GM23338 (cell line): ENCODE measurements around the gene STX5. TPM values are rescaled to one million over a fixed set of nuclear protein-coding genes. Genes with fewer than 3 reads are reported as not detected.
"Not testable (repeated sequence)": the region's sequence is repeated elsewhere in the genome, so short reads cannot be mapped to it uniquely, and the experiment has no call there.

Experiments
- ATAC-seq: fragments of 200-7000 bp; cut with Tn5 transposase; 3 replicates; pipeline ENCODE4 v1.9.1; 2020
- DNase-seq: peaks from one replicate; pipeline ENCODE4 v3.0.0-alpha.2; 2015; ENCODE audit warnings: low spot score
- H2AFZ ChIP-seq: fragments of 200-600 bp; sonication (generic); 2 replicates; pipeline ENCODE4 v1.8.0; 2016; ENCODE audit warnings: antibody characterized with exemption, mild to moderate bottlenecking, moderate library complexity
- H3F3A ChIP-seq: fragments of 200-600 bp; sonication (generic); replicated peaks from 2 replicates; pipeline ENCODE4 v1.8.0; 2017; ENCODE audit warnings: antibody characterized with exemption, mixed run types, low read depth
- H3K27ac ChIP-seq: fragments of 200-600 bp; sonication (generic); 2 replicates; pipeline ENCODE4 v1.6.1; 2016; ENCODE audit warnings: low read depth
- H3K27me3 ChIP-seq: fragments of 200-600 bp; sonication (generic); 2 replicates; pipeline ENCODE4 v1.8.0; 2016; ENCODE audit warnings: mild to moderate bottlenecking, mixed run types, moderate library complexity; ENCODE audit not compliant: insufficient read depth
- H3K36me3 ChIP-seq: fragments of 200-600 bp; sonication (generic); 2 replicates; pipeline ENCODE4 v1.8.0; 2016; ENCODE audit warnings: mild to moderate bottlenecking; ENCODE audit not compliant: insufficient read depth
- H3K4me1 ChIP-seq: fragments of 200-600 bp; sonication (generic); 2 replicates; pipeline ENCODE4 v1.8.0; 2016; ENCODE audit warnings: mild to moderate bottlenecking, moderate library complexity; ENCODE audit not compliant: insufficient read depth
- H3K4me2 ChIP-seq: fragments of 200-600 bp; sonication (generic); 2 replicates; pipeline ENCODE4 v1.7.1; 2017; ENCODE audit warnings: mixed run types
- H3K4me3 ChIP-seq: fragments of 200-600 bp; sonication (generic); 2 replicates; pipeline ENCODE4 v1.6.1; 2016; ENCODE audit warnings: mixed run types
- H3K79me2 ChIP-seq: fragments of 200-600 bp; sonication (generic); replicated peaks from 2 replicates; pipeline ENCODE4 v1.8.0; 2017; ENCODE audit warnings: mild to moderate bottlenecking; ENCODE audit not compliant: insufficient read depth
- H3K9me2 ChIP-seq: fragments of 200-600 bp; sonication (generic); 2 replicates; pipeline ENCODE4 v1.8.0; 2017; ENCODE audit not compliant: insufficient read depth
- H4K20me1 ChIP-seq: fragments of 200-600 bp; sonication (generic); replicated peaks from 2 replicates; pipeline ENCODE4 v1.8.0; 2017; ENCODE audit warnings: mild to moderate bottlenecking; ENCODE audit not compliant: insufficient read depth
- H3K27ac Mint-ChIP-seq: 2 replicates; pipeline ENCODE4 v1.8.0; 2020; ENCODE audit warnings: inconsistent platforms, mild to moderate bottlenecking, moderate library complexity, mixed read lengths
- H3K27me3 Mint-ChIP-seq: 3 replicates; pipeline ENCODE4 v1.8.0; 2022; ENCODE audit warnings: low read depth, mild to moderate bottlenecking, moderate library complexity, mixed read lengths, inconsistent platforms; ENCODE audit not compliant: insufficient read depth, poor library complexity
- H3K36me3 Mint-ChIP-seq: 3 replicates; pipeline ENCODE4 v1.8.0; 2021; ENCODE audit warnings: low read depth, mild to moderate bottlenecking, inconsistent platforms, moderate library complexity, mixed read lengths
- H3K4me1 Mint-ChIP-seq: 3 replicates; pipeline ENCODE4 v1.8.0; 2020; ENCODE audit warnings: mild to moderate bottlenecking, inconsistent platforms, mixed read lengths
- H3K4me3 Mint-ChIP-seq: 3 replicates; pipeline ENCODE4 v1.8.0; 2021; ENCODE audit warnings: moderate library complexity, mild to moderate bottlenecking, inconsistent platforms, mixed read lengths
- H3K9me3 Mint-ChIP-seq: 3 replicates; pipeline ENCODE4 v1.8.0; 2020; ENCODE audit warnings: moderate library complexity, mild to moderate bottlenecking, inconsistent platforms, mixed read lengths
- CREB1 ChIP-seq: fragments of 250-450 bp; sonication (Bioruptor Pico); IDR thresholded peaks from 2 replicates; pipeline ENCODE4 v1.5.0; 2020; ENCODE audit warnings: low read depth, mild to moderate bottlenecking, moderate library complexity
- EZH2 ChIP-seq: fragments of 200-600 bp; sonication (generic); IDR thresholded peaks from one replicate; pipeline ENCODE4 v1.8.0; 2017; ENCODE audit warnings: antibody characterized with exemption, mild to moderate bottlenecking, low read depth; ENCODE audit not compliant: unreplicated experiment
- JUNB ChIP-seq: IDR thresholded peaks from one replicate; pipeline ENCODE4 v1.6.1; 2016; ENCODE audit warnings: antibody characterized with exemption; ENCODE audit not compliant: unreplicated experiment
- POLR2AphosphoS5 ChIP-seq: IDR thresholded peaks from 2 replicates; pipeline ENCODE4 v1.6.1; 2016; ENCODE audit warnings: antibody characterized with exemption, low read depth
- STAT1 ChIP-seq: IDR thresholded peaks from one replicate; pipeline ENCODE4 v1.6.1; 2016; ENCODE audit warnings: antibody characterized with exemption; ENCODE audit not compliant: unreplicated experiment
- ZNF114 ChIP-seq: fragments of 250-450 bp; sonication (Bioruptor Pico); IDR thresholded peaks from 2 replicates; pipeline ENCODE4 v1.5.0; 2020; ENCODE audit warnings: mild to moderate bottlenecking, moderate library complexity
- polyA plus RNA-seq: library from polyadenylated mRNA; unstranded; fragments of >200 nt; fragmentation: Nextera tagmentation; extraction: Ambion mirVana; gene quantifications from 2 replicates; pipeline ENCODE4 v1.2.1, GENCODE V29; 2016
- total RNA-seq: library from RNA; depleted of rRNA; stranded (reverse); fragments of >200 nt; shearing (Covaris generic); gene quantifications from 2 replicates; pipeline ENCODE4 v1.2.3, GENCODE V29; 2014
- TF ChIP-seq, protein P1 (sequence below): IDR thresholded peaks from 2 replicates; pipeline ENCODE4 v1.6.1; 2016; ENCODE audit warnings: antibody characterized with exemption
- TF ChIP-seq, protein P2 (sequence below): IDR thresholded peaks from one replicate; pipeline ENCODE4 v1.6.1; 2018; ENCODE audit warnings: antibody characterized with exemption; ENCODE audit not compliant: unreplicated experiment
- TF ChIP-seq, protein P3 (sequence below), 2 experiments: fragments of 200-600 bp in 1 of 2; sonication (generic) in 1 of 2; conservative IDR thresholded peaks; 2 replicates each; pipeline versions ENCODE4 v1.5.1 to v1.6.1; 2016 to 2017; ENCODE audit warnings: antibody characterized with exemption in 2 of 2, low read depth in 2 of 2, mild to moderate bottlenecking in 2 of 2, moderate library complexity in 1 of 2

The STX5 gene
- total and polyA plus RNA-seq, 2 experiments from 2014 or later: 7.7 to 22.2 TPM

DNA sequence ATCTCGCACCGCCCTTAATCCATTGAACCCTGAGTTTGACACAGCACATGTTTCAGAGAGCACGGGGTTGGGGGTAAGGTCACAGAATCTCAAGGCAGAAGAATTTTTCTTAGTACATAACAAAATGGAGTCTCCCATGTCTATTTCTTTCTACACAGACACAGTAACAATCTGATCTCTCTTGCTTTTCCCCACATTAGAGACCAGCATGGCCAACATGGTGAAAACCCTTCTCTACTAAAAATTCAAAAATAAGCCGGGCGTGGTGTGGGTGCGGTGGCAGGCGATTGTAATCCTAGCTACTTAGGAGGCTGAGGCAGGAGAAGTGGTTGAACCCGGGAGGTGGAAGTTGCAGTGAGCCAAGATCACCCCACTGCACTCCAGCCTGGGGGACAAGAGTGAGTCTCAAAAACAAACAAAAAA is 27.4 kb upstream of the STX5 start:
- Histone ChIP-seq H3F3A (peaks cover 54% of the 10 kb centered on the region), H3K4me1 (peaks cover 54% of the 10 kb centered on the region), H3K4me3 (peak overlapping the region; percentile 100; the same call in 1 of the 2 replicates), H3K27ac (peak overlapping the region; percentile 1), H3K79me2 (peaks cover 97% of the 10 kb centered on the region), H3K4me2 (peak overlapping the region; percentile 88), H3K36me3 (peaks cover 22% of the 10 kb centered on the region), H4K20me1 (peaks cover 42% of the 10 kb centered on the region)
- H3K9me2 ChIP-seq, H3K27me3 ChIP-seq, ATAC-seq, H2AFZ ChIP-seq, DNase-seq: not testable (repeated sequence)
- peaks cover 86% of the 10 kb centered on the region for H3K36me3 Mint-ChIP-seq
- H3K4me1 Mint-ChIP-seq: peaks cover 55% of the 10 kb centered on the region
- H3K27me3 Mint-ChIP-seq: peaks cover 37% of the 10 kb centered on the region
- H3K4me3 Mint-ChIP-seq: peak overlapping the region; percentile 98
- peaks cover 13% of the 10 kb centered on the region for H3K9me3 Mint-ChIP-seq
- H3K27ac Mint-ChIP-seq: peak overlapping the region; percentile 90

- peaks cover 17% of the 10 kb centered on the region for H3K9me3 Mint-ChIP-seq
- TF ChIP-seq CREB1 (CRISPR knock-in tag) (no peak), EZH2 (no peak), POLR2AphosphoS5 (no peak), ZNF114 (CRISPR knock-in tag) (no peak), JUNB (no peak), STAT1 (no peak)
- TF ChIP-seq, protein P1, sequence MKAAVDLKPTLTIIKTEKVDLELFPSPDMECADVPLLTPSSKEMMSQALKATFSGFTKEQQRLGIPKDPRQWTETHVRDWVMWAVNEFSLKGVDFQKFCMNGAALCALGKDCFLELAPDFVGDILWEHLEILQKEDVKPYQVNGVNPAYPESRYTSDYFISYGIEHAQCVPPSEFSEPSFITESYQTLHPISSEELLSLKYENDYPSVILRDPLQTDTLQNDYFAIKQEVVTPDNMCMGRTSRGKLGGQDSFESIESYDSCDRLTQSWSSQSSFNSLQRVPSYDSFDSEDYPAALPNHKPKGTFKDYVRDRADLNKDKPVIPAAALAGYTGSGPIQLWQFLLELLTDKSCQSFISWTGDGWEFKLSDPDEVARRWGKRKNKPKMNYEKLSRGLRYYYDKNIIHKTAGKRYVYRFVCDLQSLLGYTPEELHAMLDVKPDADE: no peak
- TF ChIP-seq, protein P2, sequence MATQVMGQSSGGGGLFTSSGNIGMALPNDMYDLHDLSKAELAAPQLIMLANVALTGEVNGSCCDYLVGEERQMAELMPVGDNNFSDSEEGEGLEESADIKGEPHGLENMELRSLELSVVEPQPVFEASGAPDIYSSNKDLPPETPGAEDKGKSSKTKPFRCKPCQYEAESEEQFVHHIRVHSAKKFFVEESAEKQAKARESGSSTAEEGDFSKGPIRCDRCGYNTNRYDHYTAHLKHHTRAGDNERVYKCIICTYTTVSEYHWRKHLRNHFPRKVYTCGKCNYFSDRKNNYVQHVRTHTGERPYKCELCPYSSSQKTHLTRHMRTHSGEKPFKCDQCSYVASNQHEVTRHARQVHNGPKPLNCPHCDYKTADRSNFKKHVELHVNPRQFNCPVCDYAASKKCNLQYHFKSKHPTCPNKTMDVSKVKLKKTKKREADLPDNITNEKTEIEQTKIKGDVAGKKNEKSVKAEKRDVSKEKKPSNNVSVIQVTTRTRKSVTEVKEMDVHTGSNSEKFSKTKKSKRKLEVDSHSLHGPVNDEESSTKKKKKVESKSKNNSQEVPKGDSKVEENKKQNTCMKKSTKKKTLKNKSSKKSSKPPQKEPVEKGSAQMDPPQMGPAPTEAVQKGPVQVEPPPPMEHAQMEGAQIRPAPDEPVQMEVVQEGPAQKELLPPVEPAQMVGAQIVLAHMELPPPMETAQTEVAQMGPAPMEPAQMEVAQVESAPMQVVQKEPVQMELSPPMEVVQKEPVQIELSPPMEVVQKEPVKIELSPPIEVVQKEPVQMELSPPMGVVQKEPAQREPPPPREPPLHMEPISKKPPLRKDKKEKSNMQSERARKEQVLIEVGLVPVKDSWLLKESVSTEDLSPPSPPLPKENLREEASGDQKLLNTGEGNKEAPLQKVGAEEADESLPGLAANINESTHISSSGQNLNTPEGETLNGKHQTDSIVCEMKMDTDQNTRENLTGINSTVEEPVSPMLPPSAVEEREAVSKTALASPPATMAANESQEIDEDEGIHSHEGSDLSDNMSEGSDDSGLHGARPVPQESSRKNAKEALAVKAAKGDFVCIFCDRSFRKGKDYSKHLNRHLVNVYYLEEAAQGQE: no peak
- TF ChIP-seq, protein P3, sequence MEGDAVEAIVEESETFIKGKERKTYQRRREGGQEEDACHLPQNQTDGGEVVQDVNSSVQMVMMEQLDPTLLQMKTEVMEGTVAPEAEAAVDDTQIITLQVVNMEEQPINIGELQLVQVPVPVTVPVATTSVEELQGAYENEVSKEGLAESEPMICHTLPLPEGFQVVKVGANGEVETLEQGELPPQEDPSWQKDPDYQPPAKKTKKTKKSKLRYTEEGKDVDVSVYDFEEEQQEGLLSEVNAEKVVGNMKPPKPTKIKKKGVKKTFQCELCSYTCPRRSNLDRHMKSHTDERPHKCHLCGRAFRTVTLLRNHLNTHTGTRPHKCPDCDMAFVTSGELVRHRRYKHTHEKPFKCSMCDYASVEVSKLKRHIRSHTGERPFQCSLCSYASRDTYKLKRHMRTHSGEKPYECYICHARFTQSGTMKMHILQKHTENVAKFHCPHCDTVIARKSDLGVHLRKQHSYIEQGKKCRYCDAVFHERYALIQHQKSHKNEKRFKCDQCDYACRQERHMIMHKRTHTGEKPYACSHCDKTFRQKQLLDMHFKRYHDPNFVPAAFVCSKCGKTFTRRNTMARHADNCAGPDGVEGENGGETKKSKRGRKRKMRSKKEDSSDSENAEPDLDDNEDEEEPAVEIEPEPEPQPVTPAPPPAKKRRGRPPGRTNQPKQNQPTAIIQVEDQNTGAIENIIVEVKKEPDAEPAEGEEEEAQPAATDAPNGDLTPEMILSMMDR (conservative IDR thresholded peaks at IDR 0.05; ENCODE audit: low read depth in 2 of 2): no peak
- no peak overlapping the region for H2AFZ ChIP-seq
- peaks cover 62% of the 10 kb centered on the region for H3K4me1 ChIP-seq
- H3K4me3 Mint-ChIP-seq: peak overlapping the region; percentile 98
- peak overlapping the region; percentile 88 for H3K4me2 ChIP-seq
- H3K79me2 ChIP-seq: peaks cover 97% of the 10 kb centered on the region
- H3K27me3 Mint-ChIP-seq: peaks cover 48% of the 10 kb centered on the region
- H3K9me2 ChIP-seq: no peaks in the 10 kb centered on the region
- no peak for DNase-seq
- peaks cover 87% of the 10 kb centered on the region for H3K36me3 Mint-ChIP-seq
- H3K27ac ChIP-seq: peak overlapping the region; percentile 94
- no peaks in the 10 kb centered on the region for H3K27me3 ChIP-seq
- no peak for ATAC-seq
- H3K36me3 ChIP-seq: peaks cover 29% of the 10 kb centered on the region
- peaks cover 55% of the 10 kb centered on the region for H3F3A ChIP-seq
- H3K4me1 Mint-ChIP-seq: peaks cover 55% of the 10 kb centered on the region
- H3K27ac Mint-ChIP-seq: peak overlapping the region; percentile 100
- peaks cover 43% of the 10 kb centered on the region for H4K20me1 ChIP-seq
- peak overlapping the region; percentile 100 for H3K4me3 ChIP-seq
These were observed 26.4 kb upstream of the STX5 start for GRCh38 chr11:62858201-62858600.
